Hepatocyte (in vitro differentiated cells): ENCODE results near the gene PLA2G2C. TPM values are rescaled to one million over a fixed set of nuclear protein-coding genes. Genes with fewer than 3 reads are reported as not detected.

ENCODE experiments used
- DNase-seq: peaks from one replicate; pipeline ENCODE4 v3.0.0-alpha.2; 2016; ENCODE audit warnings: low spot score
- H2AFZ ChIP-seq: fragments of 200-600 bp; sonication (generic); 2 replicates; pipeline ENCODE4 v1.6.0; 2016; ENCODE audit warnings: antibody characterized with exemption, mild to moderate bottlenecking
- H3K27ac ChIP-seq: fragments of 200-600 bp; sonication (generic); 2 replicates; pipeline ENCODE4 v1.5.1; 2016; ENCODE audit warnings: mild to moderate bottlenecking
- H3K27me3 ChIP-seq: fragments of 200-600 bp; sonication (generic); 2 replicates; pipeline ENCODE4 v1.6.1; 2016
- H3K36me3 ChIP-seq: fragments of 200-600 bp; sonication (generic); replicated peaks from 2 replicates; pipeline ENCODE4 v1.5.1; 2016; ENCODE audit warnings: low read depth; ENCODE audit not compliant: insufficient read depth
- H3K4me1 ChIP-seq: fragments of 200-600 bp; sonication (generic); 2 replicates; pipeline ENCODE4 v1.5.1; 2016; ENCODE audit warnings: mild to moderate bottlenecking, moderate library complexity; ENCODE audit not compliant: insufficient read depth
- H3K4me2 ChIP-seq: fragments of 200-600 bp; sonication (generic); 2 replicates; pipeline ENCODE4 v1.6.0; 2016
- H3K4me3 ChIP-seq: fragments of 200-600 bp; sonication (generic); 2 replicates; pipeline ENCODE4 v1.5.1; 2016; ENCODE audit warnings: mild to moderate bottlenecking
- H3K79me2 ChIP-seq: fragments of 200-600 bp; sonication (generic); 2 replicates; pipeline ENCODE4 v1.6.0; 2017; ENCODE audit warnings: mild to moderate bottlenecking
- H3K9me2 ChIP-seq: fragments of 200-600 bp; sonication (generic); replicated peaks from 2 replicates; pipeline ENCODE4 v1.6.0; 2017; ENCODE audit warnings: mild to moderate bottlenecking; ENCODE audit not compliant: insufficient read depth
- H3K9me3 ChIP-seq: fragments of 200-600 bp; sonication (generic); 2 replicates; pipeline ENCODE4 v1.5.1; 2016; ENCODE audit warnings: low read depth, mild to moderate bottlenecking
- H4K20me1 ChIP-seq: fragments of 200-600 bp; sonication (generic); 2 replicates; pipeline ENCODE4 v1.6.0; 2016; ENCODE audit warnings: mild to moderate bottlenecking; ENCODE audit not compliant: insufficient read depth, poor library complexity, severe bottlenecking
- EZH2 ChIP-seq: fragments of 200-600 bp; sonication (generic); IDR thresholded peaks from 2 replicates; pipeline ENCODE4 v1.6.1; 2016; ENCODE audit warnings: antibody characterized with exemption, mild to moderate bottlenecking, borderline replicate concordance
- EZH2phosphoT487 ChIP-seq: fragments of 200-600 bp; sonication (generic); IDR thresholded peaks from one replicate; pipeline ENCODE4 v1.6.1; 2018; ENCODE audit warnings: antibody characterized with exemption, mild to moderate bottlenecking, low read depth, moderate library complexity; ENCODE audit not compliant: unreplicated experiment, severe bottlenecking
- WGBS: methylation state at CpG from one replicate; pipeline ENCODE4 v1.1.6; 2016; ENCODE audit warnings: low lambda C conversion rate; ENCODE audit errors: missing lambda C conversion rate; 5-methylcytosine and 5-hydroxymethylcytosine counted together
- polyA plus RNA-seq: library from polyadenylated mRNA; unstranded; fragments of >200 nt; fragmentation: Nextera tagmentation; extraction: Ambion mirVana; gene quantifications from 2 replicates; pipeline ENCODE4 v1.2.1, GENCODE V29; 2016
- total RNA-seq: library from RNA; depleted of rRNA; stranded (reverse); fragments of >200 nt; gene quantifications from 2 replicates; pipeline ENCODE4 v1.2.3, GENCODE V29; 2014
- TF ChIP-seq, protein P1 (sequence below): fragments of 200-600 bp; sonication (generic); IDR thresholded peaks from 2 replicates; pipeline ENCODE4 v1.5.1; 2016; ENCODE audit warnings: antibody characterized with exemption, mild to moderate bottlenecking; ENCODE audit not compliant: poor library complexity

Gene PLA2G2C
- total and polyA plus RNA-seq, 2 experiments from 2014 or later, result not detected

DNA sequence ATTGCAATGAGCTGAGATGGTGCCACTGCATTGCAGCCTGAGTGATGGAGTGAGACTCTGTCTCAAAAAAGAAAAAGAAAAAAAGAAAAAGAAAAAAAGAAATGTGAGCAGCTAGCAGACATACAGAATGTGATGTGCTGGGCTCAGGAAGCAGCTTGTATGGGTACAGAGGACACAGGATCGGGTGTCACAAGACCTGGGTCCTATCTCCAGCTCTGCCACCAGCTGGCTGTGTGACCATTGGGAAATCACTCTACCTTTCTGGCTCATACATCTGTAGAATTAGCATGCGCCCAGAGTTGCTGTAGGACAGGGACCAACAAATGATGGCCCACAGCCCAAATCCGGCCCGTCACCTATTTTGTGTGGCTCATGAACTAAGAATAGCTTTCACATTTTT is 3.3 kb upstream of the PLA2G2C start:
- H4K20me1 ChIP-seq, result no peaks in the 10 kb centered on the region
- H3K9me3 ChIP-seq, result no peaks in the 10 kb centered on the region
- H3K27ac ChIP-seq, result no peak overlapping the region
- H3K9me2 ChIP-seq, result no peaks in the 10 kb centered on the region
- H3K36me3 ChIP-seq, result no peaks in the 10 kb centered on the region
- no peaks in the 10 kb centered on the region for H3K27me3 ChIP-seq
- peaks cover 7% of the 10 kb centered on the region for H3K4me1 ChIP-seq
- TF ChIP-seq EZH2phosphoT487 (no peak), EZH2 (no peak)
- TF ChIP-seq, protein P1, sequence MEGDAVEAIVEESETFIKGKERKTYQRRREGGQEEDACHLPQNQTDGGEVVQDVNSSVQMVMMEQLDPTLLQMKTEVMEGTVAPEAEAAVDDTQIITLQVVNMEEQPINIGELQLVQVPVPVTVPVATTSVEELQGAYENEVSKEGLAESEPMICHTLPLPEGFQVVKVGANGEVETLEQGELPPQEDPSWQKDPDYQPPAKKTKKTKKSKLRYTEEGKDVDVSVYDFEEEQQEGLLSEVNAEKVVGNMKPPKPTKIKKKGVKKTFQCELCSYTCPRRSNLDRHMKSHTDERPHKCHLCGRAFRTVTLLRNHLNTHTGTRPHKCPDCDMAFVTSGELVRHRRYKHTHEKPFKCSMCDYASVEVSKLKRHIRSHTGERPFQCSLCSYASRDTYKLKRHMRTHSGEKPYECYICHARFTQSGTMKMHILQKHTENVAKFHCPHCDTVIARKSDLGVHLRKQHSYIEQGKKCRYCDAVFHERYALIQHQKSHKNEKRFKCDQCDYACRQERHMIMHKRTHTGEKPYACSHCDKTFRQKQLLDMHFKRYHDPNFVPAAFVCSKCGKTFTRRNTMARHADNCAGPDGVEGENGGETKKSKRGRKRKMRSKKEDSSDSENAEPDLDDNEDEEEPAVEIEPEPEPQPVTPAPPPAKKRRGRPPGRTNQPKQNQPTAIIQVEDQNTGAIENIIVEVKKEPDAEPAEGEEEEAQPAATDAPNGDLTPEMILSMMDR, result no peak
- no peak overlapping the region for H3K4me3 ChIP-seq
- no peak overlapping the region for H3K4me2 ChIP-seq
- 93% methylated on average over 4 of the region's 4 CpGs for WGBS
- no peaks in the 10 kb centered on the region for H3K79me2 ChIP-seq
- DNase-seq, result no peak
- no peak overlapping the region for H2AFZ ChIP-seq

DNA sequence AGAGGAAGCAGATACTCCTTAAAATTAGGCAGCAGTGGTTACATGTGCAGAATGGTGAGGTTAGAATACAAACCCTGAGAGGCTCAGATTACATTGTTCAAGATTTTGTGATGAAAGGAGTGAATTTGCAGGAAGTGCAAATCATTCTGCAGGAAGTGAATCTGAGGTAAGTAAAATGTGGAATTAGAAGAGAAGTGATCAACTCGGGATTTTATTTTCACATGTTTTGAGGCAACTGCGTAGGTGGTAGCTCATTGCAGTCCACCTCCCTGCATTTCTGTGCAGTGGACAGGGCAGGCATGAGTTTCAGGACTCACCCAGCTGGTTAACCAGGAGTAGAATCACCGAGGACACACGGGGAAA is 2.1 kb upstream of the PLA2G2C start:
- Histone ChIP-seq H3K27ac (no peak overlapping the region), H3K79me2 (no peaks in the 10 kb centered on the region), H3K9me2 (no peaks in the 10 kb centered on the region), H4K20me1 (no peaks in the 10 kb centered on the region), H3K27me3 (no peaks in the 10 kb centered on the region), H3K9me3 (no peaks in the 10 kb centered on the region), H3K4me3 (no peak overlapping the region), H3K36me3 (no peaks in the 10 kb centered on the region), H3K4me1 (peaks cover 7% of the 10 kb centered on the region), H2AFZ (no peak overlapping the region), H3K4me2 (no peak overlapping the region)
- no peak for DNase-seq
- no peak for TF ChIP-seq EZH2
- TF ChIP-seq EZH2phosphoT487, result no peak
- TF ChIP-seq, protein P1, result no peak
- 83% methylated on average over 4 of the region's 4 CpGs for WGBS

DNA sequence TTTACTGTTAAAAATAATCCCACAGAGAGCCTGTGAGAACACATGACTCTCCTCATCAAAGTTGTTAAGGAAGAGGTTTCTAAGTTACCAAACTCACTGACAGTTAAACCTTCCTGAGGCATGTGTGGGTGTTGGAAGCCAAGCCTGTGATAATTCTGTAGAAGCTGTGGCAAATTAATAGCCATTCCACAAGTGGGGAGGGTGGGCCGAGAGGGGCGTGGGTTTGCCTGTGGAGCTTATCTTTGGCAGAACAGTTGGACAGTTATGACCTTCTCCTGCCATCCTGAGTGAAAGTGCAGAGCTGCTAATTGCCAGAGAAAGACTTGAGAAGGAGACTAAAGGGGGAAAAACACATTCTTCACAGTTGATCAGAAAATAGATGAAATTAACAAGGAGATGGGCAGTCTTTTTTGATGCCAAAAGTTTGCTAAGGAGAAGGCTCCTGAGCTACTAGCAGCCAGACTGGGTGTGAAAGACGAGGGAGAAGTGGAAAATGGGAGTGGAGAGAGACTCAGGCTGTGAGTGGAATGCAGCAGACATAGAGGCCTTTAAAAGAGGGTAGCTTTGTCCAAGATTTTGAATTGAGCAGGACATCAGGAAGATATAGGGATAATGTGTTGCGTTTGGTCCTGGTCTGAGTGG is 1.6 kb upstream of the PLA2G2C start:
- Histone ChIP-seq H3K4me2 (no peak overlapping the region), H3K27ac (no peak overlapping the region), H3K27me3 (no peaks in the 10 kb centered on the region), H3K9me3 (no peaks in the 10 kb centered on the region), H3K9me2 (no peaks in the 10 kb centered on the region), H3K36me3 (no peaks in the 10 kb centered on the region), H4K20me1 (no peaks in the 10 kb centered on the region), H2AFZ (no peak overlapping the region), H3K79me2 (no peaks in the 10 kb centered on the region), H3K4me1 (peaks cover 7% of the 10 kb centered on the region), H3K4me3 (no peak overlapping the region)
- DNase-seq, result no peak
- 58% methylated on average over 4 of the region's 4 CpGs for WGBS
- TF ChIP-seq EZH2 (no peak), EZH2phosphoT487 (no peak)
- TF ChIP-seq, protein P1, result no peak
